ENCODE measurements around the gene VWA1.
"Not testable (repeated sequence)": the region's sequence is repeated elsewhere in the genome, so short reads cannot be mapped to it uniquely, and the experiment has no call there.

VWA1 gene

DNA sequence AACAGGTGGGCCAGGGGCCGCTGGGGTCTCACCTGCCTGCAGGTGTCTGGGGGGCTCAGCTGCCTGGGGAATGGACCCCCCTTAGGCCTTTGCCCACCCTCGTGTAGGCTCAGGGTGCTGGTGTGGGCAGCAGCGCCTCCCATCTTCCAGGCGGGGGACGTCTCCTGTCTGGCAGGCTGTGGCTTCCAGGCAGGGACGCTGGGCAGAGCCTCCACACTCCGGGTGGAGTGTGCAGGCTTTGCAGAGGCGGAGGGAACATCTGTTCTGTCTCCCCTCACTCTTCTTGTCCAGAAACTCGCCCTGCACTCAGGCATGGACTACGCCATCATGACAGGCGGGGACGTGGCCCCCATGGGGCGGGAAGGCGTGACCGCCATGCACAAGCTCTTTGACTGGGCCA lies 20.4 kb downstream of the VWA1 start:
- DNase-seq (ENCODE audit: low read depth): not testable (repeated sequence)

GRCh38 chr1:1456683-1457255 lies 21.3 kb downstream of the VWA1 start:
- not testable (repeated sequence) for DNase-seq (ENCODE audit: low read depth)

DNA sequence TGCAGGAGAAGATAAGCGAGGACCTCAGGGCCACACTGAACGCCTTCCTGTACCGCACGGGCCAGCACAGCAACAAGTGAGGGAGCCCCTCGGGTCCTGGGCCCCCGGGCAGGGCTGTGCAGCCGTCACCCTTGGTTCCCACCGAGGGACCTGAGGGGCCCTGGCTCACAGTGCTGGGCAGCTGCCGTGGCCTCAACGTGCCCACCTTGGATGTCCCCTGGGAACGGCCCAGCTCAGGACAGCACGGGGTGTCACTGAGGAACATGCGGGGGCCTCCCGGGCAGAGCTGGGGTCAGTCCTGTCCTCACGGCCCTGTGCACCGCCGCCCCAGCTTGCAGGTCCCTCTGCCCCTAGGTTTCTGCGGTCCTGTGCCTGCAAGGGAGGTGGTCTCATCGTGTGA lies 23.7 kb downstream of the VWA1 start:
- DNase-seq (ENCODE audit: low read depth): not testable (repeated sequence)

DNA sequence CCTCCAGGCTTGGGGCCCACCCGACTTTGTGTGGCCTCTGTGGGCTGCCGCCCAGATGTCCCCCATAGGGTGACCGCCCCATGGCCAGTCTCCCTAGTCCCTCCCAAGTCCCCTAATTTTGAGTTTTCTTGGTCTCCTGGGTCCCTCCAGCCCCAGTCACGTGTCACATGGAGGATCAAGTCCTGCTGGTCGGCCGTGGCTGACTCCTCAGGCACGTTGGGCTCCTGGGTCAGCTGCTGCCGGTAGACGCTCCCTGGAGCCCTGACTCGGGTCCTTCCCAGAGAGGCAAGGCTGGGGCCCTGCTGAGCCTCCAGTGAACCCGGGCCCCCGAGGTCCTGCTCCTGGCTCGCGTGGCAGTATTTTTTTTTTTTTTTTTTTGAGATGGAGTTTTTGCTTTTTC lies 24.2 kb downstream of the VWA1 start:
- not testable (repeated sequence) for DNase-seq (ENCODE audit: low read depth)

DNA sequence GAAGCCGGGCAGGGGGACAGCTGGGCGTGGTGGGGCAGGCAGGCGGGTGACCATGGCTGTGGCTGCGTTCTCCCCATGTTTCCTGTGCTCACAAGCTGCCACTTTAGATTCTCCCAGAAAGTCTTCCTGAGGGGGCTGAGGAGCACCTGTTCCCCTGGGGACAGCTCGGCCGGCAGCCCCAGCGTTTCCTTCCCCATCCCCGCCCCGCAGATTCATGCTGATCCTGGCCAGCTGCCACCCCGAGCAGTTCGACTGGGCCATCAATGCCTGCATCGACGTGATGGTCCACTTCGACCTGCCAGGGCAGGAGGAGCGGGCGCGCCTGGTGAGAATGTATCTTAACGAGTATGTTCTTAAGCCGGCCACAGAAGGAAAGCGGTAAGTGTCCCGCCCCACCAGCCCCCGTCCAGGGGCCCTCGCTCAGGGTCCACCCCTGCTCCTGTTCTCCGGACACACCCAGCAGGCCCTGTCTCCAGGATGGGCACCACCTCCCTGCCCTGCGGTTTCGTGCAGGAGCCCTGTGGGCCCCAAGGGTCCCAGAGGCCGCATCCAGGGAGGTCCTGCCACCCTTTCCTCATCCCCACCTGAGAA lies 25.1 kb downstream of the VWA1 start:
- DNase-seq (ENCODE audit: low read depth): no peak

- no peak for DNase-seq (ENCODE audit: low read depth)
Observed at GRCh38 chr1:1461721-1462317, 26.3 kb downstream of the VWA1 start.

DNA sequence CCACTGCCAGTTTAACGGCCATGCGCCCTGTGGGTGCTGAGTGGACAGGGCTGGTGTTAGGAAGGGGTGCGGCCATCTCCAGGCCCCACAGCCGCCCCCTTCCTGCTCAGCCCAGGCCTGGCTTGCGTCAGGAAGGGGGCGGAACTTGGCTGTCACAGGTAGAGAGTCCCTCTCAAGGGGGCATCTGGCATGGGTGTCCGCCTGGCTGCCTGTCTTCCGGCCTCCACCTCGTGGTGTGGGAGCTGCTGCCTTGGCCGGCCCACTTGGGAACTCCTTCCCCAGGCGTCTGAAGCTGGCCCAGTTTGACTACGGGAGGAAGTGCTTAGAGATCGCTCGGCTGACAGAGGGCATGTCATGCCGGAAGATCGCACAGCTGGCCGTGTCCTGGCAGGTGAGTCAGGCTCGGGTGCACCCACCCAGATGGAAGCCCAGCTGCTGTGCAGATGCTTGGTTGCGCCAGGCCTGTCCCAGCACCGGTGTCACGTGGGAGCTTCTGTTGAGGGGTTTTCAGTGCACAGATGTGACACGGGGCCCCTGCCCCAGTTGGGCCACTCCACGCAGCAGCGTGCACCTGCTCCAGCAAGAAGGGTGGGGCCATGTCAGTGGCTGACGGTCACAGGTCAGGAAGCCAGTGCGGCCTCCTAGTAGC lies 27.0 kb downstream of the VWA1 start:
- no peak for DNase-seq (ENCODE audit: low read depth)

GRCh38 chr1:1463312-1463711 lies 27.8 kb downstream of the VWA1 start:
- DNase-seq (ENCODE audit: low read depth): no peak

GRCh38 chr1:1468196-1468985 lies 32.9 kb downstream of the VWA1 start:
- DNase-seq (ENCODE audit: low read depth): not testable (repeated sequence)

GRCh38 chr1:1470626-1471388 lies 35.3 kb downstream of the VWA1 start:
- no peak for DNase-seq (ENCODE audit: low read depth)

GRCh38 chr1:1471389-1472052 lies 36.0 kb downstream of the VWA1 start, which contains the start of gene ATAD3B:
Gene ATAD3B (plus strand): TSS chr1:1471765. CDS start chr1:1471885, 120 bp downstream.
- peak; percentile 92 for DNase-seq (ENCODE audit: low read depth)

- DNase-seq (ENCODE audit: low read depth): not testable (repeated sequence)
Observed at GRCh38 chr1:1472053-1472876, 36.8 kb downstream of the VWA1 start.

DNA sequence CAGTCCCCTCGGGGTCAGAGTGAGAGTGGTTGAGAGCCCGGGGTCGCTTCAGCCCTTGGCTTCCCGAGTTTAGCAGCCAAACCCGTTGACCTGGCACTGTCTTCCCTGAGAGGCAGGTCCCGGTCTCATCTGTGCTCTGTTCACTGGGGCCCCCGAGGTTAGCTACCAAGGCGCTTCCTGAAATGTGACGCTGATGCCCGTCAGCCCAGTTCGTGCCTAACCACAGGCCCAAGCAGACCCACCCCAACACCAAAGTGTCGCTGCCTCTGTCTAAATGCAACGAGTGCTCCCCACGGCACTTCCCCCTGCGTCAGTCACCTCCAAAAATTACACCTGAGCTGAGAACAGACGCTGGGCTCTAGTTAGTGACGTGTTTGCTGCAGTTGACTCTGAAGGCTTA lies 40.5 kb downstream of the VWA1 start:
- DNase-seq (ENCODE audit: low read depth): not testable (repeated sequence)

DNA sequence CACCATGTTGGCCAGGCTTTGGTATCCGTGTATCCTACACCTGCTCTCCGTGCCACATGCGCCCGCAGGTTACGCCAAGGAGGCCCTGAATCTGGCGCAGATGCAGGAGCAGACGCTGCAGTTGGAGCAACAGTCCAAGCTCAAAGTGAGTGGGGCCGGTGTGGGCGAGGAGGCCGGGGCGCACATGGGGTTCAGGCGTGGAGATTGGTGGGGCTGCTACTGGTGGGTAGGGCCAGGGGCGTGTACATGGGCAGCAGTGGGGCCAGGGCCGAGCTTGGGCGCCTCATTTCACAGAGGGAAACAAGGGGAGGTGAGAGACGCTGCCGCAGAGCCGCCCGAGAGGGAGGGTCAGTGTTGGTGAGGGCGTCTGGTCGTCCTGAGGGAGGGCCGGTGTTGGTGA lies 41.7 kb downstream of the VWA1 start:
- no peak for DNase-seq (ENCODE audit: low read depth)

DNA sequence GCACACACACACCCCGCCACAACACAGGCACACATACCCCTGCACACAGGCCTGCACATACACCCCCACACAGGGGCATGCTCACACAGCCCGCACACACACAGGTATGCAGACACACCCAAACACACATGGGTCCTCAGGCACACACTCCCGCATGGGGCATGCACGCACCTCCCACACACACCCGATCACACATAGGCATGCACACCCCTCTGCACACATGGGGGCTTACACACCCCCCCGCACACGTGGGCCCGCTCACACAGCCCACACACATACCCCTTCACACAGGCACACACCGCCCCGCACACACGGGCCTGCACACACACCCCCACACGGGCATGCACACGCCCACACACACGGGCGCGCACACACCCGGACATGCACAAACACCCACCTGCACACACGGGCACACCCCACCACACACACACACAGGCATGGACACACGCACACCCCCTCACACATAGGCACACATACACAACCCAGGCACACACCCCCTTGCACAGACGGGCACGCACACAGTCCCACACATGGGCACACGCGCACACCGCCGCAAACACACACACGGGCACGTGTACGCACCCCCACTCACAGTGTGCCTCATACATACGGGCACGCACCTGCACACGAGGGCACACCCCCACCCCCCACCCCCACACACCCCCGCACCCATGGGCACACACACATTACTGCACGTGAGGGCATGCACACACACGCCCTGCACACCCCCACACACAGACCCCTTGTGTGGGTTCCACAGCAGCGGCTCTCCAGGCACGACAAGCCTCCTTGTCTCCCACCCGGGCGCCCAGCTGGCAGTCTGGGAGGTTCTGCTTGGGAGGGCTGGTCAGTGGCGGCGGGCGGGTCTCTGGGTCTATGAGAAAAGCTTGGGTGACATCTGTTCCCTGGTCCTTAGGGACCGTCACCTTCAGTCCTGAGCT lies 44.3 kb downstream of the VWA1 start:
- DNase-seq (ENCODE audit: low read depth): no peak

GRCh38 chr1:1480488-1480867 lies 45.0 kb downstream of the VWA1 start:
- DNase-seq (ENCODE audit: low read depth): not testable (repeated sequence)

GRCh38 chr1:1481811-1482210 lies 46.3 kb downstream of the VWA1 start:
- DNase-seq (ENCODE audit: low read depth): not testable (repeated sequence)

GRCh38 chr1:1482856-1483255 lies 47.4 kb downstream of the VWA1 start:
- no peak for DNase-seq (ENCODE audit: low read depth)

- no peak for DNase-seq (ENCODE audit: low read depth)
Observed at GRCh38 chr1:1483714-1484113, 48.2 kb downstream of the VWA1 start.

All from stimulated activated CD4-positive, alpha-beta T cell treated with anti-CD3 and anti-CD28 coated beads, Interleukin-2, amount 100 ng/mL, for 4 hours (primary cell).